NCI-H510A (cell line): Measurements from ENCODE around the gene ACE.

ENCODE experiments used
- DNase-seq: peaks from one replicate; lab custom pipeline; 2025; lab: John Stamatoyannopoulos, UW

Gene ACE

DNA sequence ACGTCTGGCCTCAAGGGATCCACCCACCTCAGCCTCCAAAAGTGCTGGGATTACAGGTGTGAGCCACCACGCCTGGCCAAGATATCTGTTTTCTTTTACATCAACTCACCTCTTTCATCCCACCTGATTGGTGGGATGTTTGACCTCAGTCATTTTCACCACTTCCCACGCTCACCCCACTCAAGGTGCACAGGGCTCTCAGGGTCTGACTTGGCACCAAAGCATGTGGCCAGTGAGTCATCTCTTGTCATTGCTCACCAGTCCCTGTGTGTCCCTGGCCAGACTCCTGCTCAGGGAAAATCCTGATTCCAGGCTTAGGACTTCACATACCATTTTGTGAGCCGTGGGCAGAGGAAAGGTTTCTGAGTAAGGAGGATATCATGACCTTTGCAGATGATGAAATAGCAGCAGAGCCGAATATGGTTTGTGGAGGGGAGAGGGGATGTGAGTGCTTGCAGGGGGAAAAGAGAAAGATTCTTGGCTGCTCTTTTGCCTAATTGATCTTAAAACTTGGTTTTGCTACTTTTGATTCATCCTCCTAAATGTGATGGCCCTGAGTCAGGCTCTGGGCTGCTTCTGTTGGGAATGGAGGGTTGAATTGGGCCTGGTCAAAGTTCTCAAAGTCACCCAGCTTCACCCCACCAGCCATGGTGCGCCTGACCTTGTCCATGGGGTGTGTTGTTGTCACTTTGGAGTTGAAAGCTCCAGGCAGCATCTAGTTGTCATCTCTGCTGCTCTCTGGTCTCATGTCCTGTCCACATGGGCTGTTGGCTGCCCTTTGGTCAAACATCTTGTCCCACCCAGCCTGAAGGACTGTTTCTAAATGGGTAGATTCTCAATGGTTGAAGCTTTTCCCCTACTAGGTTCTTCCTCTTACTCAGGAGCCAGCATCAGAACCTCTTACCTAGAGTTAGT is 40.3 kb downstream of the ACE start:
- DNase-seq, result no peak

DNA sequence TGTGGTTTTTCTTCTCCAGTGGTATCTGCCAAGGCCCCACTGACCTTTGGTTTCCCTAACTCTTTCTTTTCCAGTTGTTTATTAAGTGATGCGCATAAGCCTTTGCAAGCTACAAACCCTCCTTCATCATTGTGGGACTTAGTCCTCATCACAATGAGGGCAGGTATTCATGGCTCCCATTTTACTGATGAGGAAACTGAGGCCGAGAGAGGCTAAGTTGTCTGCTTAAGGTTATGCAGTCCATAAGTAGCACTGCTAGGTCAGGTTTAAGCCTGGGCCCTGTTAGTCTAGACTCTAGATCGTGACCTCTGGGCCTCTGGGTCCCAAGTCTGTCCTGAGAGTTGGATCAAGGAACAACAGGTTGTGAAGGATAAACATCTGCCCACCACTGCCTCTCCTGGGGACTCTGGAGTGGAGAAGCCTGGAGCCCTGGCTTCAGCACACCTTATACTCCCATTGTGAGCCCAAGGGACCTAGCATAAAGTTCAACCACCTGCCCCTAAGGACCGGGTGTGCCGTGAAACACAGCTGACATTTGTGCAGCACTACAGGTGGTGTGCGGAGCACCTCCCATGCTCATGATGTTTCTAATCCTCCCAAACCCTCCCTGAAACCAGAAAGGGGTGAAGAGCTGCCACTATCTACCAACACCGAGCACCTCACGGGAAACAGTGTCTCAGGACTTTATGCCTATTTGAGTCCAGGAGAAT is 41.1 kb downstream of the ACE start:
- DNase-seq, result peak; percentile 30

GRCh38 chr17:63519116-63519881 is 42.4 kb downstream of the ACE start:
- DNase-seq, result no peak

GRCh38 chr17:63519972-63520882 is 43.4 kb downstream of the ACE start:
- peak; percentile 99 for DNase-seq

GRCh38 chr17:63523253-63523855 is 46.5 kb downstream of the ACE start, which contains the start of gene KCNH6:
Gene KCNH6 (plus strand): TSS chr17:63523358. CDS start chr17:63523414, 56 bp downstream.
- no peak for DNase-seq

DNA sequence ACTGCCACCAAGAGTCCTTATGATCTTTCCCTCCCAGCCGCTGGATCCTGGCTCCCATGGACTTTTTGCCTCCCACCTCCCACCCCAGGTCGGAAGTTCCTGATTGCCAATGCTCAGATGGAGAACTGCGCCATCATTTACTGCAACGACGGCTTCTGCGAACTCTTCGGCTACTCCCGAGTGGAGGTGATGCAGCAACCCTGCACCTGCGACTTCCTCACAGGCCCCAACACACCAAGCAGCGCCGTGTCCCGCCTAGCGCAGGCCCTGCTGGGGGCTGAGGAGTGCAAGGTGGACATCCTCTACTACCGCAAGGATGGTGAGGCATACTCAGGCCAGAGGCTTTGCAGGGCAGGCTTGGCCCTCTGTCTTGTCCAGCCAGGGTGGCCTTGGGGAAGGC is 47.2 kb downstream of the ACE start:
- DNase-seq, result no peak

DNA sequence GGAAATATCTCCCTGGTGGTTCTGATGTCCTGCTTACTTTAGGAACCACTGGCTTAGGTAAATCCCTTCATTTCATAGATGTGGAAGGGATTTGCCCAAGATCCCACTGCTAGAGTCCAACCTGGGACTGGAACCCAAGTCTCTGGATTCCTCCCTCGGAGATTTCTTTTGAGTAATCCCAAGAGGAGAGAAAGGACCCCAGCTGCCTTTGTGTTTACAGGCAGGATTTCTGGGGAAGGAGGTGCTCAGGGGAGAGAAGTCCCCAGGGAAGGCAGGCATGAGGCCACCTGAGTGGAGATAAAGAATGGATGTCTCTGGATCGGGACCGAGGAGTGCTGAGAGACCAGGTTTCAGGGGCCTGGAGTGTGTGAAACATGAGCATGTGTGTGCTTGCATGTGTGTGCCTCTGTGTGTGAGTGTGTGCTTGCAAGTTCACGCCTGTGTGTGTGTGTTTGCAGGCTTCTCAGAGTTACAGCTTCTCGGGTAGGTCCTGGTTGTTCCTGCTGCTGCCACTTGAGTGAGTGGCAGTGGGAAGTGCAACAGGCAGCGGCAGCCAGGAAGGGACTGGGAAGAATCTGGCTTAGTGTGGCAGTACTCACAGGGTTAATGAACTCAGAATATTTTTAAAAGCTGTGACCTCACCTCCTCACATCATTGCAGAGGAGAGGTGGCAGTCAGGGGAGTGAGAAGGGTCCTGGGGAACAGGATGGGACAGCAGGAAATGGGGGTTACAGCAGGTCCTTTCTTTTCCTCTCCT is 48.5 kb downstream of the ACE start:
- no peak for DNase-seq

- DNase-seq, result no peak
These were observed 50.0 kb downstream of the ACE start for GRCh38 chr17:63526861-63527260.

- no peak for DNase-seq
These were observed 51.3 kb downstream of the ACE start for GRCh38 chr17:63528183-63528582.

DNA sequence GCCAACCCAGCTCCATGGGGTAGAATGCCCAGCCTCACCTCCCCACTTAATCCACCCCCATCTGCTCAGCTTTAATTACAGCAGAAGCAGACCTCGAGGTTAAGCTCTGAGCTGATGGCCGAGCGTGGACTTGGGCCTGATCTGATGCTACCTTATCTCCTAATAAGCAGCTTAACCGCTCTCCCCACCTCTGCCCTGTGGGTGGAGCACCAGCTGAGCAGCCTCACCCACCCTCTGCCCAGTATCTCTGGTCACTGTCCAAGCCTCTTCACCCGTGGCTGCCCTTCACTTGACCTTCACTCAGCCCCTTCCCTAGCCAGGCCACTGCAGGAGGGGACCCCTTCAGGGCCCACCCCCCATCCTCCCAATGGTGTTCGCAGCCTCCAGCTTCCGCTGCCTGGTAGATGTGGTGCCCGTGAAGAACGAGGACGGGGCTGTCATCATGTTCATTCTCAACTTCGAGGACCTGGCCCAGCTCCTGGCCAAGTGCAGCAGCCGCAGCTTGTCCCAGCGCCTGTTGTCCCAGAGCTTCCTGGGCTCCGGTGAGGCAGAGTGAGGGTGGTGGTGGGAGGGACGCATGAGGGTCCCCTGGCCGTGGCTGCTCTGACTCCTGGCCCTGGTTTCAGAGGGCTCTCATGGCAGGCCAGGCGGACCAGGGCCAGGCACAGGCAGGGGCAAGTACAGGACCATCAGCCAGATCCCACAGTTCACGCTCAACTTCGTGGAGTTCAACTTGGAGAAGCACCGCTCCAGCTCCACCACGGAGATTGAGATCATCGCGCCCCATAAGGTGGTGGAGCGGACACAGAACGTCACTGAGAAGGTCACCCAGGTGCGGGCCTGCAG is 53.1 kb downstream of the ACE start:
- DNase-seq, result no peak

DNA sequence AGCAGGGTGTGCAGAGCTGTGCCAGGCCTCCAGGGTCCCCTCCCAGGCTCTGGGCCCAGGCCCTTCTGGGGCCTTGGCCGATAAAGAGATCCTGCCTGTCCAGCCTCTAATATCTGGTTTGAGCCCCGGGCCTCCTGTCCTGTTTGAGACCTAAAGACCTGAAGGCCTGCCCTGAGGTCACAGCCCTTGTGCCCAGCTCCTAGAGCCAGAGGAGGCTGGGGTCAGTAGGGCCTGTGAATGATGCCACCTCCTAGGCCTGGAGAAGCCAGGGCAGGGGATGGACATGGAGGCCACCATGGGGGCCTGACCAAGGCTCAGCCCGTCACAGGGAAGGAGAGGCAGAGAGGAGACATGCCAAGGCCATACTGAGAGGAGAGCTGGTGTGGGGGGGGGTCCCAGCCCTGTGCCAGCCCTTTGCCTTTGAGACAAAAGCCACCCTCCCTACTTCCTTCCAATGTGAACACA is 53.7 kb downstream of the ACE start:
- DNase-seq, result no peak

DNA sequence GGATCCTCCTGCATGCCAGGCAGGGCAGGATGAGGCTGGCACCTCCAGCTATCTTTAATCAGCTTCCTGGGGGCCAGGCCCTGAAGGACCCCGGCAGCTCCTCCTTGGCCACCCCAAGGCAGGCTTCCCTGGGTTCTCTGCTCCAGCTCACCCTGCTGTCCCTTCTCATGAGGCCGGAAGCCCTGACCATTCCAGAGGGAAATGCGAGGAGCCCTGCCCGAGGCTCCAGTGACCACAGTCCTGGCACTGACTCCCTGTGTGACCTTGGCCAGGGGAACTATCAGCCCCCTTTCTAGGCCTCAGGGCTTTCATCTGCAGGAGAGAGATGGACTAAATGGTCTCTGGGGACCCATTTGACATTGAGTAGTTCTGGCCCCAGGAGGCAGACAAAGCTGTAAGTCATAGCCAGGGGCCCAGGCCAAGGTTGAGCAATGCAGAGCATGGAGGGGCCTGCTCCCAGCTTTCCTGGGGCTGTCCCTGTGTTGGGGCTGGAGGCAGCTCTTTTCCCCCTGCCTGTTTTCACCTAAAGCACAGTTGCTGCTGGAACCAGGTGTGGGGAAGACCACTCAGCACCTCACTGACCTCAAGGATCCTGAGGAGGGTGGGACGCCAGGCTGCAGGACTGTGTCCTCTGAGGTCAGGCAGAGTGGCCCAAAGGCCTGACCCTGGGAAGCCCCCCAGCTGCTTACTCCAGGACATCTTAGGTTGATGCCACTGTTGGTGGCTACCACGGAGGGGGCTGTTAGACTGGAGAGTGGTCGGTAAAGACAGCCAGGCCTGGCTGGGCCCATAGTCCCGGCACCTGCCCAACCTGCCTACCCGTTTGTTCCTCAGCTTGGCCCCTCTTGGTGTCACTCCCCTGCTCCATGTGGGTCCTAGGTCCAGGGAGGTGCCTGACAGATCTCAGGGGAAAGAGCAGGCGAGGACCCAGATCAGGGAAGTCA is 54.4 kb downstream of the ACE start:
- no peak for DNase-seq

- peak; percentile 69 for DNase-seq
These were observed 56.7 kb downstream of the ACE start for GRCh38 chr17:63533433-63534077.

DNA sequence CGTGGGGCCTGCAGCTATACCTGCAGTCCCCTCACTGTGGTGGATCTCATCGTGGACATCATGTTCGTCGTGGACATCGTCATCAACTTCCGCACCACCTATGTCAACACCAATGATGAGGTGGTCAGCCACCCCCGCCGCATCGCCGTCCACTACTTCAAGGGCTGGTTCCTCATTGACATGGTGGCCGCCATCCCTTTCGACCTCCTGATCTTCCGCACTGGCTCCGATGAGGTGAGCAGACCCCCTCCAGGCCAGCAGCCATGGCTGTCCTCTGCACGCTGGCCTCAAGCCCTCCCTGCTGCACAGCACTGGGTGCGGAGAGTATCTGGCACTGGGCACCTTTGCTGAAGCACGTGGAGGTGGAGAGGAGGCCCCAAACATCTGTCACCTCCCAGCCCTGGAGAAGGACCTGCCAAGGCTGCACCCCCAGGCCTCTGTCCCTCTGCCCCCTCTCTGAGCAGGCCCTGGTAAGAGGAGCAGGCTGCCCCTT is 57.3 kb downstream of the ACE start:
- DNase-seq, result no peak

- DNase-seq, result no peak
These were observed 58.1 kb downstream of the ACE start for GRCh38 chr17:63534816-63535455.

DNA sequence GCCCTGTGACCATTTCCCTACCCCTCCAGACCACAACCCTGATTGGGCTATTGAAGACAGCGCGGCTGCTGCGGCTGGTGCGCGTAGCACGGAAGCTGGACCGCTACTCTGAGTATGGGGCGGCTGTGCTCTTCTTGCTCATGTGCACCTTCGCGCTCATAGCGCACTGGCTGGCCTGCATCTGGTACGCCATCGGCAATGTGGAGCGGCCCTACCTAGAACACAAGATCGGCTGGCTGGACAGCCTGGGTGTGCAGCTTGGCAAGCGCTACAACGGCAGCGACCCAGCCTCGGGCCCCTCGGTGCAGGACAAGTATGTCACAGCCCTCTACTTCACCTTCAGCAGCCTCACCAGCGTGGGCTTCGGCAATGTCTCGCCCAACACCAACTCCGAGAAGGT is 58.8 kb downstream of the ACE start:
- no peak for DNase-seq

DNA sequence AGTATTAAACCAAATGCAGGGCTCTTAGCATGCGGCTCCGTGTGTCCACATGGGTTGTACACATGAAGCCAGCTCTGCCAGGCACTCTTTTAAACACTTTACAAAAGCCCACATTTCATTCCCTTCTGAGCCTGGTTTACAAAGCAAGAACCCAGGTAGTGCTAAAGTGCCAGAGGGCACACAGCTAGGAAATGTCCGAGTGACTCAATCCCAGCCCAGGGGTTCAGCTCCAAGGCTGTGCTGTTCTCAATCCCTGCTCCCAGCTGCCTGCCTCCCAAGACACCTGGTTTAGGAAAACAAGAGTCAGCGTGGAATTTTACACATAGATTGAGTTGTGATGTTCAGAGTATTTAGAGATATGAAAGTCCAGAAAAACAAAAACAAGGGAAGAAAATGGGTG is 60.1 kb downstream of the ACE start:
- DNase-seq, result no peak
